HG03103 (cell line): ENCODE measurements around the gene CELF4.

Experiments
- ATAC-seq: cut with Tn5 transposase; IDR thresholded peaks from one replicate; pipeline ENCODE4 v1.9.1; 2021; ENCODE audit warnings: low read depth; ENCODE audit not compliant: unreplicated experiment

The CELF4 gene

GRCh38 chr18:37425222-37425621 lies 140.4 kb downstream of the CELF4 start:
- no peak for ATAC-seq

DNA sequence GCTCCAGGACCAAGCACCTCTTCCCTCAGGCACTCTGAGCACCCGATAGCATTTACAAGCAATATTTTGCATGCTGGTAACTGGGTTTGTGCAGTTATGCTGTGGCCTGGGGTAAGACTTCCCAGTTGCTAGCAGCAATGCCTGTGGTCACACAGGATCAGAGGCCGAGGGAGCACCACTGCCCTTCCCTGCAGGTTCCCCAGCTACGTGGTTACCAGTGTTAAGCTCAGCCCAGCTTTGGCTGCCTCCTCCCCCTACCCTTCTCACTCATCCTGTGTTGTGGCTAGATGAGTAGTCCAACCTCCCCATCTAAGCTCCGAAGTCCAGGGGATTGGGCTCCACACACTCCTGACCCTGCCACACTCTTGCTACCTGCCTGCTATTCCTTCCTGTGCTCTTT lies 141.1 kb downstream of the CELF4 start:
- no peak for ATAC-seq

DNA sequence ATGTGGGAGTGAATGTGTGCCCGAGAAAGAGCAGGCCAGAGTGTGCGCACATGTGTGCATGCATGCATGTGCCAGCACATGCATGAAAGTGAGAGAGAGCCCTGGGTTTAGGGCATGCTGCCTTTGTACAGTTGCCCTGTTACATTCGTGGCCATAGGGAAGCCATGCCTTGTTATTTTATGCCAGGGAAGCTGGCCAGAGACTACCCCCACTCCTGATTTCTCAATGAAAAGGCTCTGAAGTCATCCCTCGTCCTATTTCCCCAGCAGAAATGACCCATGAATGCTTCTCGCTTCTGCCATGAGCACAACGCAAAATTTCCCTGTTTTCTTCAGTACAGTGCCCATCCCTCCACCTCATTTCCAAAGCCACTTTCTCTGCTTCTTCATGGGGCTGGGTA lies 143.0 kb downstream of the CELF4 start:
- no peak for ATAC-seq

DNA sequence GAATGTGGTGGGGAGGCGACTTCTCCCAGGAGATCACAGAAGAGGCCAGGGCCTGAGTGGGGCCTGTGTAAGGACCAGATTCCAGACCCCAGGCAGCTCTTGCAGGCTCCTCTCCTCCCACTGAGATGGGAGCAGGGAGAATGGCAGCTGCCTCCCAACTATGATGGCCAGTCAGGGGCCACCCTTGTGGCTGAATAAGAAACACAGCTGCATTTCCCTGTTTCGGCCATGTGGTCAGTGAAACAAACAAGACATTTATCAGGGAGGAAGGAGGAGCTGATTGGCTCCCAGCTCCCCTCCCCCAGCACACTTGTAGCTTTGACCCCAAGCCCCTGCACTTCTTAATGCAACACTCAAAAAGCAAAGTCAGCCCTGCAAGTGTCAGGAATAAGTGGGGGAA lies 143.5 kb downstream of the CELF4 start:
- ATAC-seq = no peak

- ATAC-seq = no peak
Measured at GRCh38 chr18:37421341-37422077, 144.1 kb downstream of the CELF4 start.

DNA sequence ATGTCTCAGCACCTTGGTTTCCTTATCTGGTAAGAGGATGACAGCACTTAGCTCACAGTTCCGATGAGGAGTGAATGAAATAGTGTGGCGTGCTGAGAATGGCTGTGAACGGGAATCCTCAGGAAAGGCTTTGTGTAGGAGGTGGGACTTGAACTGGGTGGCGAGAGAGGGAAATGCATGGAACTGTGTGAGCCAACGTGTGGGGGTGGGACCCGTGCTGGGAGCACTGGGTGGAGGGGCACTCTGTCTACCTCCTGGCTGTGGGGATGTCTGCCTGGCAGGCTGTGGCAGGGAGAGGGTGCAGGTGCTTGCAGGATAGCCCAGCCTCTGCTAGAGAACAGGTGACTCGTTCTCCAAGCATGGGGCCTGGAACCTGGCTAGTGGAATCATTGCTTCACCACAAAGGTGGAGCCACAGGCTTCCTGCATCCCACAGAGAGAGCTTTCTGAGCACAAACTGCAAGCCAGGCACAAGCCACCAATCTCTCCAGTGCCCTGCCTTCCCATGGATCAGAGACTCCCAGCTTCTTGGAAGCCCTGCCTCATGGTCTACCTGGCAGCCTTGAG lies 145.2 kb downstream of the CELF4 start:
- ATAC-seq = no peak

- no peak for ATAC-seq
Measured at GRCh38 chr18:37419866-37420265, 145.7 kb downstream of the CELF4 start.

GRCh38 chr18:37419315-37419714 lies 146.3 kb downstream of the CELF4 start:
- ATAC-seq = no peak

GRCh38 chr18:37414816-37415215 lies 150.8 kb downstream of the CELF4 start:
- no peak for ATAC-seq

DNA sequence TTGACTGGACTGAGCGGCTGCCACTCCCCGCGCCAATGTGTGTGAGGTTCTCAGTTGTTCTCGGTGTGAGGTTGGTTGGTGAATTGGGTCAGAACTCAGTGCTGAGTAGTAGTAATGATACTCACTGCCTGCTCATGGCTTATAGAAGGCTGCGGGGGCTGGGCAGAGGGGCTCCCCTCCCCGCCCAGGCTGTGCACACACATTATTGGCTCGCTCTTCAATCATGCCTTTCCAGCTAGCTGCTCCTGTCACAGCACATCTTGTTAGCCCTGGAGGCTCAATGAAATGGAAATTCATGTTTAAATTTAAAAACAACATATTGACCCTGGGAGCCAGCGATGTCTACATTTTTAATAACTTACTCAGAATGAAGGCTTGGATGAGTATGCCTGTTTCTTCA lies 152.8 kb downstream of the CELF4 start:
- ATAC-seq = no peak

- ATAC-seq = no peak
Measured at GRCh38 chr18:37412333-37412732, 153.3 kb downstream of the CELF4 start.

- no peak for ATAC-seq
Measured at GRCh38 chr18:37409878-37410277, 155.7 kb downstream of the CELF4 start.

- no peak for ATAC-seq
Measured at GRCh38 chr18:37408676-37409265, 156.8 kb downstream of the CELF4 start.

DNA sequence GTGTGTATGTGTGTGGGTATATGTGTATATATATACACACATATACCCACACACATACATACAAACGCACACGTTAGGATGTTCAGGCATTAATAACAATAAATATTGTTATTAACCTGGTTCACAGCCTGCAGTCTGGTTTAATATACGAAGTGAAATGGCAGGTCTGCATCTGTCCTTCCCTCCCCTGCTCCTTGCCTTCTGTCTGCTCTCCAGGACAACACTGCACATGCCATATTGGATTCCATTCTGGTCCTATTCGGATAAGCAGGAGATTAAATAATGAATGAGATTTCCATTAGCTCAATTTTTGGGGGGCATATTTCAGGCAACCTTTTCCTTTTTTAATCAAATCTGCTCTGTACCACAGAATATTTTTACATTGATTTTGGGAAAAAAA lies 158.0 kb downstream of the CELF4 start:
- ATAC-seq = no peak

GRCh38 chr18:37405772-37406171 lies 159.8 kb downstream of the CELF4 start:
- ATAC-seq = no peak

GRCh38 chr18:37405229-37405628 lies 160.4 kb downstream of the CELF4 start:
- ATAC-seq = no peak

DNA sequence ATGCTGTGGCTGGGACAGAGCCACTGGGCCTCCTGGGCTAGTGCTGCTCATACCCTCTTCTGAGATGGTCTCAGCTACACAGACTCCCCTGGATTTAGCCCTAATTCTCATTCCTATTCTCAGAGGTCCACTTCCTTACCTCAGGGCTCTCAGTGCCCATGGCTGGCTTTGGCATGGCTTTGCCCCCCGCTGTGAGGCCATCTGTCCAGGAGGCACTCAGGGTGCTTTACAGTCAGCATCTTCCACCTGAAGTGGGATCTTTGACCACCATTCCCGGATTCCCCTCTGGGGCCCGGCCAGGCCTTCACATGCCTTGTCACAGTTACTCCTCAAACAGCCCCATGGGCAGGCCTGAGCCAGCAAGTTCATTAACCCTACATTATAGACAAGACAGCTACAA lies 161.8 kb downstream of the CELF4 start:
- no peak for ATAC-seq

GRCh38 chr18:37403100-37403781 lies 162.4 kb downstream of the CELF4 start:
- ATAC-seq = no peak

- ATAC-seq = no peak
Measured at GRCh38 chr18:37402735-37403099, 162.9 kb downstream of the CELF4 start.

- ATAC-seq = no peak
Measured at GRCh38 chr18:37400802-37401201, 164.8 kb downstream of the CELF4 start.

- no peak for ATAC-seq
Measured at GRCh38 chr18:37398248-37398920, 167.2 kb downstream of the CELF4 start.
